CD14-positive monocyte (primary cell): ENCODE measurements around the gene NABP1. TPM values are rescaled to one million over a fixed set of nuclear protein-coding genes. Genes with fewer than 3 reads are reported as not detected.

Experiments used
- DNase-seq, 3 donors: peaks; one replicate each; pipeline ENCODE4 v3.0.0-alpha.2; 2011 to 2022
- H2AFZ ChIP-seq: 2 replicates; pipeline ENCODE4 v1.6.0; 2012; ENCODE audit warnings: mild to moderate bottlenecking, low read depth, low read length, inconsistent platforms; ENCODE audit not compliant: insufficient read depth, poor library complexity, severe bottlenecking
- H3K27ac ChIP-seq, 2 donors: 1 replicate in 1 of 2; 2 replicates in 1 of 2; pipeline ENCODE4 v1.5.1; 2012 to 2013; ENCODE audit warnings: low read length in 2 of 2, control low read depth in 1 of 2, inconsistent platforms in 1 of 2, low read depth in 1 of 2, mild to moderate bottlenecking in 1 of 2
- H3K27me3 ChIP-seq, 2 donors: one replicate each; pipeline versions ENCODE4 v1.6.0 to v1.6.1; 2011 to 2013; ENCODE audit warnings: low read length in 2 of 2; ENCODE audit not compliant: control insufficient read depth in 2 of 2, insufficient read depth in 2 of 2
- H3K36me3 ChIP-seq, 2 donors: replicated peaks in 1 of 2; 1 replicate in 1 of 2; 2 replicates in 1 of 2; pipeline versions ENCODE4 v1.5.1 to v1.6.1; 2012 to 2013; ENCODE audit warnings: low read length in 2 of 2, control low read depth in 1 of 2, inconsistent platforms in 1 of 2, mild to moderate bottlenecking in 1 of 2; ENCODE audit not compliant: insufficient read depth in 2 of 2, control insufficient read depth in 1 of 2
- H3K4me1 ChIP-seq, 2 donors: 1 replicate in 1 of 2; 2 replicates in 1 of 2; pipeline versions ENCODE4 v1.5.1 to v1.6.1; 2012 to 2013; ENCODE audit warnings: low read length in 2 of 2, control low read depth in 1 of 2, inconsistent platforms in 1 of 2, mild to moderate bottlenecking in 1 of 2, moderate library complexity in 1 of 2; ENCODE audit not compliant: insufficient read depth in 2 of 2, control insufficient read depth in 1 of 2
- H3K4me2 ChIP-seq: replicated peaks from 2 replicates; pipeline ENCODE3; 2012; ENCODE audit warnings: low read length, moderate library complexity, mild to moderate bottlenecking; ENCODE audit not compliant: poor library complexity, severe bottlenecking; ENCODE audit errors: extremely low read depth
- H3K4me3 ChIP-seq, 3 experiments: fragments of 200-600 bp in 1 of 3; sonication (generic) in 1 of 3; replicated peaks in 1 of 3; 1 replicate in 2 of 3; 2 replicates in 1 of 3; pipeline ENCODE4 v1.5.1; 2011 to 2013; ENCODE audit warnings: low read length in 3 of 3, mild to moderate bottlenecking in 3 of 3, control low read depth in 2 of 3, low read depth in 2 of 3, inconsistent platforms in 1 of 3, moderate library complexity in 1 of 3
- H3K79me2 ChIP-seq: 2 replicates; pipeline ENCODE4 v1.6.0; 2012; ENCODE audit warnings: mild to moderate bottlenecking, control low read depth, inconsistent platforms, low read length, moderate library complexity; ENCODE audit not compliant: insufficient read depth
- H3K9ac ChIP-seq: 2 replicates; pipeline ENCODE4 v1.6.0; 2017; ENCODE audit warnings: low read length, mild to moderate bottlenecking; ENCODE audit not compliant: insufficient read depth, poor library complexity, severe bottlenecking
- H3K9me3 ChIP-seq, 2 donors: replicated peaks in 1 of 2; 1 replicate in 1 of 2; 2 replicates in 1 of 2; pipeline versions ENCODE4 v1.5.1 to v1.6.1; 2012 to 2013; ENCODE audit warnings: low read length in 2 of 2, control low read depth in 1 of 2; ENCODE audit not compliant: control insufficient read depth in 1 of 2, insufficient read depth in 1 of 2
- H4K20me1 ChIP-seq: 2 replicates; pipeline ENCODE4 v1.6.0; 2012; ENCODE audit warnings: mild to moderate bottlenecking, low read length, control low read depth, moderate library complexity; ENCODE audit not compliant: insufficient read depth
- H3K27ac Mint-ChIP-seq, 7 donors: one replicate each; pipeline ENCODE4 v1.8.0; 2020; ENCODE audit warnings: mild to moderate bottlenecking in 7 of 7, mixed read lengths in 7 of 7, moderate library complexity in 6 of 7, inconsistent platforms in 2 of 7
- H3K27me3 Mint-ChIP-seq, 3 donors: one replicate each; pipeline ENCODE4 v1.8.0; 2021 to 2022; ENCODE audit warnings: low read depth in 3 of 3, mild to moderate bottlenecking in 3 of 3, mixed read lengths in 3 of 3, moderate library complexity in 3 of 3, inconsistent platforms in 1 of 3
- H3K36me3 Mint-ChIP-seq, 2 donors: one replicate each; pipeline ENCODE4 v1.8.0; 2020; ENCODE audit warnings: mixed read lengths in 2 of 2, inconsistent platforms in 1 of 2, mild to moderate bottlenecking in 1 of 2
- H3K4me1 Mint-ChIP-seq: one replicate; pipeline ENCODE4 v1.8.0; 2020; ENCODE audit warnings: mild to moderate bottlenecking, mixed read lengths
- H3K4me3 Mint-ChIP-seq, 2 donors: one replicate each; pipeline ENCODE4 v1.8.0; 2020; ENCODE audit warnings: mild to moderate bottlenecking in 2 of 2, mixed read lengths in 2 of 2, moderate library complexity in 1 of 2
- H3K9me3 Mint-ChIP-seq, 7 donors: one replicate each; pipeline ENCODE4 v1.8.0; 2020 to 2022; ENCODE audit warnings: mixed read lengths in 7 of 7, mild to moderate bottlenecking in 6 of 7, moderate library complexity in 6 of 7, inconsistent platforms in 2 of 7
- WGBS: methylation state at CpG from one replicate; pipeline ENCODE4 v1.1.5; 2013; ENCODE audit warnings: missing lambda C conversion rate; ENCODE audit not compliant: insufficient coverage; 5-methylcytosine and 5-hydroxymethylcytosine counted together
- intact Hi-C, 2 donors: fragments of 100-400 bp; cut with micrococcal nuclease; formaldehyde crosslinking; loops; one replicate each; pipeline versions ENCODE4 v1.15.0 to v1.15.1; 2023
- polyA plus RNA-seq, 3 donors: library from polyadenylated mRNA; depleted of rRNA in 1 of 3; unstranded in 2 of 3; stranded (reverse) in 1 of 3; fragments of 300-500 nt in 2 of 3; fragments of >200 nt in 1 of 3; fragmentation: Illumina TruSeq in 2 of 3; gene quantifications; 1 replicate in 2 of 3; 2 replicates in 1 of 3; pipeline ENCODE4 v1.2.3, GENCODE V29; 2012 to 2021
- TF ChIP-seq, protein P1 (sequence below): fragments of 200-600 bp; IDR thresholded peaks from one replicate; pipeline ENCODE4 v1.8.0; 2022; ENCODE audit warnings: antibody characterized with exemption, mild to moderate bottlenecking

Gene NABP1
- polyA plus RNA-seq, 3 donors, result 8.0 to 20.7 (median 13.3) TPM

DNA sequence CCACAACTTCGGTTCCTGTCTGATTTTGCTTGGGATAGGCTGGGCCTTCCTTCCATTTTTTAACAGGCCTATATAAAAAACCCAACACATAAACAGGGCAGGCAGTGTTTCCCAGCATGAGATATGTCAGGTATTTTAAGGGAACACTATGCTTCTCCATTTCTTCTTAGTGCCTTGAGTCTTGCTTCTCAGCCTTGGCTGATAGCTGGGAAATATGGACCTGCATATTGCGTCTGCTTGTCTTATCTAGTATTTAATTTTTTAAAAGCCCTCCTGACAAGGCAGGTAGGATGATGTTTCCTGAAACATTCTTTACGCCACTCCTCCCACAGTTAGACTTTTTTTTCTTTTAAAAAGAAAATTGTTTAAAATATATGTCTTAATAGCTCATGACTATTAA lies 45.5 kb upstream of the NABP1 start:
- Histone ChIP-seq H3K4me1 (peaks cover 10 to 14% of the 10 kb centered on the region in 2 donors), H3K79me2 (no peaks in the 10 kb centered on the region), H4K20me1 (no peaks in the 10 kb centered on the region), H3K36me3 (no peaks in the 10 kb centered on the region), H2AFZ (no peak overlapping the region), H3K27ac (no peak overlapping the region), H3K9ac (no peak overlapping the region), H3K4me2 (no peak overlapping the region), H3K27me3 (no peaks in the 10 kb centered on the region), H3K9me3 (no peaks in the 10 kb centered on the region), H3K4me3 (no peak overlapping the region)
- Mint-ChIP-seq H3K27me3 (no peaks in the 10 kb centered on the region), H3K4me3 (no peak overlapping the region), H3K27ac (no peak overlapping the region), H3K36me3 (no peaks in the 10 kb centered on the region), H3K4me1 (peaks cover 19% of the 10 kb centered on the region), H3K9me3 (no peaks in the 10 kb centered on the region)
- intact Hi-C loops, result loop anchor here in 1 of 2 donors (10.0 kb wide), 1 partner anchor 58 kb away; no protein-coding TSS in a partner anchor
- no peak for DNase-seq
- WGBS, result no CpG with 5 or more reads among the region's 3 CpGs
- TF ChIP-seq, protein P1, sequence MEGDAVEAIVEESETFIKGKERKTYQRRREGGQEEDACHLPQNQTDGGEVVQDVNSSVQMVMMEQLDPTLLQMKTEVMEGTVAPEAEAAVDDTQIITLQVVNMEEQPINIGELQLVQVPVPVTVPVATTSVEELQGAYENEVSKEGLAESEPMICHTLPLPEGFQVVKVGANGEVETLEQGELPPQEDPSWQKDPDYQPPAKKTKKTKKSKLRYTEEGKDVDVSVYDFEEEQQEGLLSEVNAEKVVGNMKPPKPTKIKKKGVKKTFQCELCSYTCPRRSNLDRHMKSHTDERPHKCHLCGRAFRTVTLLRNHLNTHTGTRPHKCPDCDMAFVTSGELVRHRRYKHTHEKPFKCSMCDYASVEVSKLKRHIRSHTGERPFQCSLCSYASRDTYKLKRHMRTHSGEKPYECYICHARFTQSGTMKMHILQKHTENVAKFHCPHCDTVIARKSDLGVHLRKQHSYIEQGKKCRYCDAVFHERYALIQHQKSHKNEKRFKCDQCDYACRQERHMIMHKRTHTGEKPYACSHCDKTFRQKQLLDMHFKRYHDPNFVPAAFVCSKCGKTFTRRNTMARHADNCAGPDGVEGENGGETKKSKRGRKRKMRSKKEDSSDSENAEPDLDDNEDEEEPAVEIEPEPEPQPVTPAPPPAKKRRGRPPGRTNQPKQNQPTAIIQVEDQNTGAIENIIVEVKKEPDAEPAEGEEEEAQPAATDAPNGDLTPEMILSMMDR, result no peak

DNA sequence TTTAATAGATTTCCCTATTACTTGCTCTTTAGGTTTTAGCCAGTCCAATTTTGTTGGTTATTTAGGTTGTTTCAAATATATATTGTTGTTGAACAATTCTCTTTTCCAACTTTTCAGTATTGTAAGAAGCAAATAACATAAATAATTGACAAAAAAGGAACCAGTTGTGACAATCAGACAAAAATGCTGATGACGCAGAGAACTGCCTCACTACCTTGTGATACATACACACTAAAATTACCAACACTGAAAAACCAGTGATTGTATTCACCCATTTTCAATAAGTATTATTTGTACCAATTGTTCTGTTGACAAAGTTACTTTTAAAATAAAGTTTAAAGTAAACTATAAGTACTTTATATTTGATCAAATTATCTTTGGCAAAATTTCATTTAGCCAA lies 43.1 kb upstream of the NABP1 start:
- Histone ChIP-seq H4K20me1 (no peaks in the 10 kb centered on the region), H3K27me3 (no peaks in the 10 kb centered on the region), H3K9me3 (no peaks in the 10 kb centered on the region), H3K4me3 (no peak overlapping the region), H3K79me2 (no peaks in the 10 kb centered on the region), H3K36me3 (no peaks in the 10 kb centered on the region), H3K9ac (no peak overlapping the region), H3K4me2 (no peak overlapping the region), H3K4me1 (peaks cover 27 to 34% of the 10 kb centered on the region in 2 donors), H2AFZ (no peak overlapping the region), H3K27ac (no peak overlapping the region)
- Mint-ChIP-seq H3K36me3 (no peaks in the 10 kb centered on the region), H3K4me3 (no peak overlapping the region), H3K27ac (no peak overlapping the region), H3K4me1 (peaks cover 33% of the 10 kb centered on the region), H3K27me3 (no peaks in the 10 kb centered on the region), H3K9me3 (no peaks in the 10 kb centered on the region)
- no peak for DNase-seq
- WGBS, result no CpG with 5 or more reads among the region's 1 CpG
- intact Hi-C loops, result loop anchor here (5.0 to 10.0 kb wide), 2 partner anchors 43 to 60 kb away; partner anchors contain the start of gene NABP1 (in 1 of the 2)
- TF ChIP-seq, protein P1, result no peak
